ENCODE data around the gene PFN1.

The PFN1 gene

GRCh38 chr17:4895657-4896331 lies 52.5 kb downstream of the PFN1 start:
- DNase-seq, result no peak
